Gastrocnemius medialis (tissue), 4 donors: ENCODE measurements around the gene MAP2K6. TPM values are rescaled to one million over a fixed set of nuclear protein-coding genes. Genes with fewer than 3 reads are reported as not detected.

Experiments
- ATAC-seq, 2 donors: fragments of 150-250 bp; one replicate each; pipeline ENCODE4 v1.9.1; 2016
- DNase-seq, 2 donors: peaks; one replicate each; pipeline ENCODE4 v3.0.0-alpha.2; 2019
- H3K27ac ChIP-seq, 4 donors: fragments of 200-600 bp; sonication (generic); 1 replicate in 1 of 4; 2 replicates in 3 of 4; pipeline ENCODE4 v1.5.1; 2016 to 2018; ENCODE audit warnings: mild to moderate bottlenecking in 2 of 4, moderate library complexity in 1 of 4
- H3K27me3 ChIP-seq, 3 donors: fragments of 200-600 bp; sonication (generic) in 2 of 3; 1 replicate in 1 of 3; 2 replicates in 2 of 3; pipeline versions ENCODE4 v1.5.1 to v1.6.0; 2016 to 2019; ENCODE audit warnings: mild to moderate bottlenecking in 1 of 3, moderate library complexity in 1 of 3
- H3K36me3 ChIP-seq, 2 donors: fragments of 200-600 bp; sonication (generic) in 1 of 2; one replicate each; pipeline ENCODE4 v1.5.1; 2017 to 2018
- H3K4me1 ChIP-seq, 2 donors: fragments of 200-600 bp; sonication (generic) in 1 of 2; one replicate each; pipeline ENCODE4 v1.5.1; 2016 to 2017; ENCODE audit warnings: mild to moderate bottlenecking in 2 of 2
- H3K4me3 ChIP-seq, 4 donors: fragments of 200-600 bp; sonication (generic) in 3 of 4; 1 replicate in 1 of 4; 2 replicates in 3 of 4; pipeline ENCODE4 v1.5.1; 2016 to 2019; ENCODE audit warnings: mild to moderate bottlenecking in 2 of 4
- H3K9me3 ChIP-seq, 3 donors: fragments of 200-600 bp; sonication (generic) in 2 of 3; 1 replicate in 1 of 3; 2 replicates in 2 of 3; pipeline ENCODE4 v1.5.1; 2016 to 2019
- CTCF ChIP-seq, 5 experiments: fragments of 450-650 bp in 3 of 5; fragments of 200-600 bp in 2 of 5; sonication (generic) in 2 of 5; IDR thresholded peaks in 4 of 5; conservative IDR thresholded peaks in 1 of 5; 1 replicate in 4 of 5; 2 replicates in 1 of 5; pipeline ENCODE4 v1.5.1; 2016 to 2019; ENCODE audit warnings: antibody characterized with exemption in 5 of 5, mild to moderate bottlenecking in 3 of 5, moderate library complexity in 3 of 5
- POLR2A ChIP-seq, 2 donors: fragments of 450-650 bp; IDR thresholded peaks; one replicate each; pipeline ENCODE4 v1.6.1; 2017; ENCODE audit warnings: antibody characterized with exemption in 2 of 2, mild to moderate bottlenecking in 2 of 2, moderate library complexity in 2 of 2
- in situ Hi-C, 4 donors: fragments of 200-750 bp; cut with MboI; loops; one replicate each; pipeline versions ENCODE4 v1.15.0 to v1.8.0; 2017; ENCODE audit warnings: low sequenced_read_pairs in 4 of 4
- intact Hi-C: fragments of 100-400 bp; cut with DNase I; formaldehyde crosslinking; loops from one replicate; pipeline ENCODE4 v1.15.1; 2023; ENCODE audit warnings: low total_unique reads
- total RNA-seq, 4 donors: library from RNA; depleted of rRNA; stranded (reverse); fragments of >200 nt; gene quantifications; one replicate each; pipeline versions ENCODE4 v1.1.0 to v1.2.3, GENCODE V29; 2016

The MAP2K6 gene
- total RNA-seq, 4 donors from 2014 or later: 35.1 to 351 (median 223) TPM

- in situ Hi-C loops: no loop called here
- peak overlapping the region; percentile 89 to 97 (median 94) for H3K27ac ChIP-seq
- no peaks in the 10 kb centered on the region for H3K27me3 ChIP-seq
- ATAC-seq: no peak
- H3K4me3 ChIP-seq: no peak overlapping the region
- H3K4me1 ChIP-seq: peaks cover 43 to 59% of the 10 kb centered on the region in 2 donors
- H3K36me3 ChIP-seq: no peaks in the 10 kb centered on the region
- no peak for TF ChIP-seq POLR2A (IDR thresholded peaks at IDR 0.05)
- no peak for TF ChIP-seq CTCF (IDR thresholded peaks at IDR 0.05 in 4 of 5, conservative IDR thresholded peaks at IDR 0.05 in 1 of 5)
- no peak for DNase-seq
- intact Hi-C loops: no loop called here
- H3K9me3 ChIP-seq: no peaks in the 10 kb centered on the region
Measured at GRCh38 chr17:69457603-69458002, 43.1 kb downstream of the MAP2K6 start.

GRCh38 chr17:69460963-69461922 lies 46.7 kb downstream of the MAP2K6 start:
- intact Hi-C loops: loop anchor here (1.0 to 2.0 kb wide), 3 partner anchors 8 to 110 kb away; no protein-coding TSS in a partner anchor
- in situ Hi-C loops: no loop called here
- H3K36me3 ChIP-seq: no peaks in the 10 kb centered on the region
- H3K27ac ChIP-seq: peak overlapping the region; percentile 89 to 97 (median 94)
- TF ChIP-seq CTCF (IDR thresholded peaks at IDR 0.05 in 4 of 5, conservative IDR thresholded peaks at IDR 0.05 in 1 of 5) (no peak), POLR2A (IDR thresholded peaks at IDR 0.05) (peak; percentile 73 to 78)
- no peaks in the 10 kb centered on the region for H3K27me3 ChIP-seq
- peak; percentile 72 to 74 for ATAC-seq
- peaks cover 29 to 35% of the 10 kb centered on the region in 2 donors for H3K4me1 ChIP-seq
- H3K9me3 ChIP-seq: no peaks in the 10 kb centered on the region
- peak overlapping the region; percentile 27 to 46 (median 40) for H3K4me3 ChIP-seq
- DNase-seq: peak; percentile 77 to 85

GRCh38 chr17:69461951-69462369 lies 47.5 kb downstream of the MAP2K6 start:
- peak; percentile 89 to 95 for DNase-seq
- Histone ChIP-seq H3K27ac (peak overlapping the region; percentile 89 to 97 (median 94)), H3K27me3 (no peaks in the 10 kb centered on the region), H3K4me3 (peak overlapping the region; percentile 27 to 46 (median 40)), H3K36me3 (no peaks in the 10 kb centered on the region), H3K9me3 (no peaks in the 10 kb centered on the region), H3K4me1 (peaks cover 29 to 33% of the 10 kb centered on the region in 2 donors)
- ATAC-seq: peak; percentile 89 to 92
- TF ChIP-seq POLR2A (IDR thresholded peaks at IDR 0.05) (peak; percentile 67 to 83), CTCF (IDR thresholded peaks at IDR 0.05 in 4 of 5, conservative IDR thresholded peaks at IDR 0.05 in 1 of 5) (peak in 4 of 5 experiments; percentile 15 to 40 (median 30))
- in situ Hi-C loops (no loop called here), intact Hi-C loops (loop anchor here (1.0 to 2.0 kb wide), 3 partner anchors 9 to 111 kb away; no protein-coding TSS in a partner anchor)

- H3K4me1 ChIP-seq: peaks cover 29 to 32% of the 10 kb centered on the region in 2 donors
Measured at GRCh38 chr17:69462882-69463281, 48.4 kb downstream of the MAP2K6 start.

More at GRCh38 chr17:69462882-69463281, 48.4 kb downstream of the MAP2K6 start:
- in situ Hi-C loops: no loop called here
- Histone ChIP-seq H3K36me3 (no peaks in the 10 kb centered on the region), H3K27ac (peak overlapping the region; percentile 89 to 97 (median 94)), H3K9me3 (no peaks in the 10 kb centered on the region), H3K27me3 (no peaks in the 10 kb centered on the region), H3K4me3 (no peak overlapping the region)
- no peak for TF ChIP-seq POLR2A (IDR thresholded peaks at IDR 0.05)
- TF ChIP-seq CTCF (IDR thresholded peaks at IDR 0.05 in 4 of 5, conservative IDR thresholded peaks at IDR 0.05 in 1 of 5): no peak
- DNase-seq (peak in 1 of 2 donors; percentile 47), ATAC-seq (no peak)
- intact Hi-C loops: no loop called here
